ENCODE measurements around the gene ST6GALNAC2.

- TF ChIP-seq EZH2 (IDR thresholded peaks at IDR 0.05; ENCODE audit: insufficient read depth, poor library complexity, severe bottlenecking), result no peak
- TF ChIP-seq EZH2phosphoT487 (IDR thresholded peaks at IDR 0.05; ENCODE audit: insufficient read depth, low read depth), result no peak
Observed at GRCh38 chr17:76530811-76531485, 54.7 kb downstream of the ST6GALNAC2 start.
